BE2C (cell line): Measurements from ENCODE around the gene OR52K1.
"Not testable (repeated sequence)": the region's sequence is repeated elsewhere in the genome, so short reads cannot be mapped to it uniquely, and the experiment has no call there.

Source experiments
- DNase-seq: peaks from one replicate; pipeline ENCODE4 v3.0.0-alpha.2; 2020
- H3K27me3 ChIP-seq: fragments of 250-450 bp; sonication (Bioruptor Pico); 2 replicates; pipeline ENCODE4 v1.5.1; 2020; ENCODE audit warnings: mild to moderate bottlenecking
- H3K36me3 ChIP-seq: fragments of 250-450 bp; sonication (Bioruptor Pico); 2 replicates; pipeline ENCODE4 v1.5.1; 2020; ENCODE audit warnings: mild to moderate bottlenecking
- H3K4me1 ChIP-seq: fragments of 250-450 bp; sonication (Bioruptor Pico); 2 replicates; pipeline ENCODE4 v1.5.1; 2020
- H3K4me3 ChIP-seq: 2 replicates; pipeline ENCODE4 v1.5.1; 2011; ENCODE audit warnings: low read depth, low read length
- H3K9me3 ChIP-seq: fragments of 250-450 bp; sonication (Bioruptor Pico); 2 replicates; pipeline ENCODE4 v1.5.1; 2020
- CTCF ChIP-seq: IDR thresholded peaks from 2 replicates; pipeline ENCODE4 v1.5.1; 2012; ENCODE audit warnings: mild to moderate bottlenecking, low read depth, low read length

OR52K1 gene

GRCh38 chr11:4514196-4514595 is 31.8 kb downstream of the OR52K1 start:
- Histone ChIP-seq H3K36me3 (no peaks in the 10 kb centered on the region), H3K9me3 (no peaks in the 10 kb centered on the region), H3K4me1 (no peaks in the 10 kb centered on the region), H3K27me3 (no peaks in the 10 kb centered on the region), H3K4me3 (no peak overlapping the region)
- no peak for DNase-seq
- TF ChIP-seq CTCF, result no peak

- no peaks in the 10 kb centered on the region for H3K27me3 ChIP-seq
These were observed 39.9 kb downstream of the OR52K1 start for GRCh38 chr11:4522339-4522738.

GRCh38 chr11:4522752-4523151 is 40.3 kb downstream of the OR52K1 start:
- Histone ChIP-seq H3K9me3 (no peaks in the 10 kb centered on the region), H3K4me1 (no peaks in the 10 kb centered on the region), H3K27me3 (no peaks in the 10 kb centered on the region), H3K36me3 (no peaks in the 10 kb centered on the region), H3K4me3 (no peak overlapping the region)
- no peak for DNase-seq
- TF ChIP-seq CTCF, result no peak

More at GRCh38 chr11:4522339-4522738, 39.9 kb downstream of the OR52K1 start:
- DNase-seq, result no peak
- Histone ChIP-seq H3K9me3 (no peaks in the 10 kb centered on the region), H3K36me3 (no peaks in the 10 kb centered on the region), H3K4me1 (no peaks in the 10 kb centered on the region), H3K4me3 (no peak overlapping the region)
- TF ChIP-seq CTCF, result no peak

GRCh38 chr11:4523666-4524065 is 41.2 kb downstream of the OR52K1 start:
- Histone ChIP-seq H3K27me3 (no peaks in the 10 kb centered on the region), H3K36me3 (no peaks in the 10 kb centered on the region), H3K4me3 (no peak overlapping the region), H3K9me3 (no peaks in the 10 kb centered on the region), H3K4me1 (no peaks in the 10 kb centered on the region)
- TF ChIP-seq CTCF, result no peak
- no peak for DNase-seq

- Histone ChIP-seq H3K9me3 (no peaks in the 10 kb centered on the region), H3K4me1 (no peaks in the 10 kb centered on the region), H3K36me3 (no peaks in the 10 kb centered on the region), H3K4me3 (no peak overlapping the region), H3K27me3 (no peaks in the 10 kb centered on the region)
- no peak for TF ChIP-seq CTCF
- no peak for DNase-seq
These were observed 45.5 kb downstream of the OR52K1 start for GRCh38 chr11:4527926-4528325.

- not testable (repeated sequence) for H3K4me1 ChIP-seq, H3K36me3 ChIP-seq, H3K27me3 ChIP-seq, DNase-seq, H3K4me3 ChIP-seq, H3K9me3 ChIP-seq
These were observed 49.2 kb downstream of the OR52K1 start for GRCh38 chr11:4531686-4532085.

- DNase-seq, result peak; percentile 19
- no peaks in the 10 kb centered on the region for H3K27me3 ChIP-seq
- peak; percentile 57 for TF ChIP-seq CTCF
- H3K36me3 ChIP-seq, result no peaks in the 10 kb centered on the region
- no peaks in the 10 kb centered on the region for H3K4me1 ChIP-seq
- H3K4me3 ChIP-seq, result no peak overlapping the region
- no peaks in the 10 kb centered on the region for H3K9me3 ChIP-seq
These were observed 57.3 kb downstream of the OR52K1 start for GRCh38 chr11:4539603-4540219.
